Gastroesophageal sphincter (tissue), 3 donors: ENCODE measurements around the gene DNASE1L2.

Experiments used
- EP300 ChIP-seq: sonication (generic); formaldehyde crosslinking; IDR thresholded peaks from one replicate; pipeline ENCODE4 v1.6.1; 2017; ENCODE audit warnings: antibody characterized with exemption, mild to moderate bottlenecking
- POLR2A ChIP-seq, 2 donors: fragments of 450-650 bp; IDR thresholded peaks; one replicate each; pipeline ENCODE4 v1.6.1; 2017; ENCODE audit warnings: antibody characterized with exemption in 2 of 2, mild to moderate bottlenecking in 2 of 2, moderate library complexity in 1 of 2
- POLR2AphosphoS5 ChIP-seq: sonication (generic); formaldehyde crosslinking; IDR thresholded peaks from one replicate; pipeline ENCODE4 v1.6.1; 2017; ENCODE audit warnings: antibody characterized with exemption
- TF ChIP-seq, protein P1 (sequence below), 4 experiments: fragments of 200-600 bp in 2 of 4; fragments of 450-650 bp in 2 of 4; sonication (generic) in 1 of 4; IDR thresholded peaks; one replicate each; pipeline ENCODE4 v1.5.1; 2017 to 2019; ENCODE audit warnings: antibody characterized with exemption in 4 of 4, mild to moderate bottlenecking in 2 of 4, moderate library complexity in 2 of 4

DNA sequence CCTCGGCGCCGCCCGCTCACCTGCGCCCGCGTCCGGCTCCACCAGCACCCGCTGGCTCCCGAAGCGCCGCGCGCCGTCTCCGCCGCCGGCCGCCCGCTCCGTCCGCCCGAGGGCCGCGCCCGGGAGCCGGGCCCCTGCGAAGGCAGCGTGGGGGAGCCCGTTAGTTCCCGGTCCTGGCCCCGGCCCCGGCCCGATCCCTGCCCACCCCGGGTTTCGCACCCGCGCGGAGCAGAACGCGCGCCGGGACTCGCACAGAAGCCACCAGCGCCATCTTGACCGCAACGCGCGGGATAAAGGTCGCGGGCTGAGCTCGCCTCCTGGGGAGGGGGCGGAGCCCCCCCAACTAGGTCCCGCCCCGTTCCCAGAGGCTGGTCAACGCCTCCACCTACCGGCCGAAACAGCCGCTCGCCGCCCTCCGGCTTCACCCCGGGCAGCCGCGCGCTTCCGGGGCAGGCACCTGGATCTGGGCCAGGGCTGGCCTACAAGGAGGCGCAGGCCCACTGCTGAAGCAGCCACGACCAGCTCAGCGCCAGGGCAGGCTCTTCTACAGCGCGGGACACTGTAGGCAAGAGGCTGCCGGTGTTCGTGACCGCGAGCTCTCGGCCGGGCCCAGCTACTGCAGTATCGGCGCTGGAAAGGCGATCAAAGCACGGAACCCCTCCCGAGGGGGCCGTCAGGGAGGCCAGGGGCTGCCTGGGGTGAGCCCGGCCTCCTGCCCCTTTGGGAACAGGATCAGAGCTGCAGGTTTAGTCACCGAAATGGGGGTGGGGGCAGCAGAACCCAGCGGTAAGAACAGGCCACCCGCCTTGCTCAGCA is 15.3 kb downstream of the DNASE1L2 start, which contains the start of gene ECI1:
- TF ChIP-seq, protein P1, sequence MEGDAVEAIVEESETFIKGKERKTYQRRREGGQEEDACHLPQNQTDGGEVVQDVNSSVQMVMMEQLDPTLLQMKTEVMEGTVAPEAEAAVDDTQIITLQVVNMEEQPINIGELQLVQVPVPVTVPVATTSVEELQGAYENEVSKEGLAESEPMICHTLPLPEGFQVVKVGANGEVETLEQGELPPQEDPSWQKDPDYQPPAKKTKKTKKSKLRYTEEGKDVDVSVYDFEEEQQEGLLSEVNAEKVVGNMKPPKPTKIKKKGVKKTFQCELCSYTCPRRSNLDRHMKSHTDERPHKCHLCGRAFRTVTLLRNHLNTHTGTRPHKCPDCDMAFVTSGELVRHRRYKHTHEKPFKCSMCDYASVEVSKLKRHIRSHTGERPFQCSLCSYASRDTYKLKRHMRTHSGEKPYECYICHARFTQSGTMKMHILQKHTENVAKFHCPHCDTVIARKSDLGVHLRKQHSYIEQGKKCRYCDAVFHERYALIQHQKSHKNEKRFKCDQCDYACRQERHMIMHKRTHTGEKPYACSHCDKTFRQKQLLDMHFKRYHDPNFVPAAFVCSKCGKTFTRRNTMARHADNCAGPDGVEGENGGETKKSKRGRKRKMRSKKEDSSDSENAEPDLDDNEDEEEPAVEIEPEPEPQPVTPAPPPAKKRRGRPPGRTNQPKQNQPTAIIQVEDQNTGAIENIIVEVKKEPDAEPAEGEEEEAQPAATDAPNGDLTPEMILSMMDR (IDR thresholded peaks at IDR 0.05) = peak in 3 of 4 experiments; percentile 79 to 89 (median 85)
- peak; percentile 84 for TF ChIP-seq POLR2AphosphoS5
- peak; percentile 83 to 86 for TF ChIP-seq POLR2A (IDR thresholded peaks at IDR 0.05)
- no peak for TF ChIP-seq EP300
